ENCODE data around the gene LRRC23.
"Not testable (repeated sequence)": the region's sequence is repeated elsewhere in the genome, so short reads cannot be mapped to it uniquely, and the experiment has no call there.

Gene LRRC23

GRCh38 chr12:6904280-6905276 lies at the start of gene LRRC23:
Gene LRRC23 (plus strand): TSS chr12:6904822. CDS start chr12:6905634, 812 bp downstream.
- DNase-seq: peak; percentile 95

DNA sequence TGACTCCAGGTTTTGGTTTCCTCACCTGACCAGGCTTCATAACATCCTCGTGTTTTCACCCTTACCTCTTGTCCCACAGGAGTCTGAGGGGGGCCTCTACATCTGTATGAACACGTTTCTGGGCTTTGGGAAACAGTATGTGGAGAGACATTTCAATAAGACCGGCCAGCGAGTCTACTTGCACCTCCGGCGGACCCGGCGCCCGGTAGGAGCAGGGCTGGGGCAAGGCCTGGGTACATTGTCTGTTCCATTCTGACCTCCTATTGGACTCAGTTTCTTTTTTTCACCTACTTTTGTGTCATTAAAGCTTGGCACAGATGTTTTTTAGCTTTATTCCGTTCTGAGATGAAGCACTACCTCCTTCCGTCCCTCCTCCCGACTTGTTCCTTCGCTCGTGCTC lies 49.3 kb upstream of the LRRC23 start:
- no peak for DNase-seq

DNA sequence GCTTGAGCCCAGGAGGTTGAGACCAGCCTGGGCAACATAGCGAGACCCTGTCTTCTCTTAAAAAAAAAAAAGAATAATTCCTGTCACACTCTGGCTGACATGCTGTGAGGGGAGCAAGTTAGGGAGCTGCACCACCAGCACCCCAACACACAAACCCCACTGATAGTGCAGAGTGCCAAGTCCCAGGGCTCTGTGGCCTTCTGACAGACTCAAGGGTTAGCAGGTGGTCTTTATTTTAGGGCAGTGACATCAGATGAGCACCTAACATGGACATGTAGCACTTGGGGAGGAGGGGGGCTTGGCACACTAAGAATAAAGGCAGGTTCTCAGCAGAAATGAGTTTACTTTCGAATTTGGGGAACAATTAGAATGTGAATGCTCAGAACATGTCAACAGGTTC lies 45.8 kb upstream of the LRRC23 start:
- DNase-seq: no peak

- DNase-seq: no peak
Measured at GRCh38 chr12:6860116-6860515, 44.5 kb upstream of the LRRC23 start.

DNA sequence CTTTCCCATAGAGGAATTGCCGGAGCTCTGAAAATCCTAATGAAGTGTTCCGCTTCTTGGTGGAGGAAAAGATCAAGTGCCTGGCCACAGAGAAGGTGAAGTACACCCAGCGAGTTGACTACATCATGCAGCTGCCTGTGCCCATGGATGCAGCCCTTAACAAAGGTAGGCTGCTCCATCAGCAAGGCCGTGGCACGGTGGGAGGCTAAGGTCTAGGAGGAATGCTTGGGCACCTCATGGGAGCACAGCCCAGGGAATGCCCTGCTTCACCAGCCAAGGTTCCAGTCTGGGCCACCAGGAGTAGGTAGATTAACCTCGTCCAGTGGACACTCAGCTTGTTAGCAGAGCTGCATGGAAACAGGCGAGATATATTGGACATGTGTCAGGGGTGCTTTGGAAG lies 43.7 kb upstream of the LRRC23 start:
- no peak for DNase-seq

GRCh38 chr12:6861391-6861790 lies 43.2 kb upstream of the LRRC23 start:
- no peak for DNase-seq

- DNase-seq: no peak
Measured at GRCh38 chr12:6863033-6863432, 41.6 kb upstream of the LRRC23 start.

DNA sequence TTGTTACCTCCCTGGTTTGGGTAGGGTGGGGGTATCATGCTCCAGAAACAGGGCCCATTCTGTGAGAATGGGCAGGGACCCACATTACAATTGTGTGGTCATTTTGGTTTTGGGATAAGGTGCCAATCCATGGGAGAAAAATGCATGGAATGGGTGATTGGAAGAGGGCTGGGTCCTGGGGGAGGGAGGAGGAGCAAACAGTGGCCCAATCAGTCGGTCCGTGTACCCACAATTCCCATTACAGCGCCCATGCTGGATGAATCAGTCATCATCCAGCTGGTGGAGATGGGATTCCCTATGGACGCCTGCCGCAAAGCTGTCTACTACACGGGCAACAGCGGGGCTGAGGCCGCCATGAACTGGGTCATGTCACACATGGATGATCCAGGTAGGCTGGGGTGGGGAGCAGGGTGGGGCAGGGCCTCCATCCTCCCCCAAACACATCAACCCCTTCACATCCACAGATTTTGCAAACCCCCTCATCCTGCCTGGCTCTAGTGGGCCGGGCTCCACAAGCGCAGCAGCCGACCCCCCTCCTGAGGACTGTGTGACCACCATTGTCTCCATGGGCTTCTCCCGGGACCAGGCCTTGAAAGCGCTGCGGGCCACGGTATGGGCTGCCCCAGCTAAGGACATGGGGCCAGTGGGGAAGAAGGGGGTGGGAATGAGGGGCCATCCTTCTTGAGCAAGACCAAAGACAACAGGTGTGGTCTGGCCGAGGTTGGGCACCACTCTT lies 40.9 kb upstream of the LRRC23 start:
- no peak for DNase-seq

DNA sequence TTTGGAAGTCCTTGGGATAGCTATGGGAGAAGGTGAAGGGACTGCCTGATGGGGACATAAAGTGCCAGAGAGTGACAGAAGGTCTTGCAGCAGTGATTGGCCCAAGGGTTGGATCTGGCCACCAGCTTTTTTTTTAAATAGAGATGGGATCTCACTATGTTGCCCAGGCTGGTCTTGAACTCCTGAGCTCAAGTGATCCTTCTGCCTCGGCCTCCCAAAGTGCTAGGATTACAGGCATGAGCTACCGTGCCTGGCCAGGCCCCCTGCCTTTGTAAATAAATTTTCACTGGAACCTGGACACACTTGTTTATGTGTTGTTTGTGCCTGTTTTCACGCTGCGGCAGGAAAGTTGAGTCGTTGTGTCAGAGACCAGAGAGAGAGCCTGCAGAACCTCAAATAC lies 39.3 kb upstream of the LRRC23 start:
- DNase-seq: not testable (repeated sequence)

GRCh38 chr12:6866163-6866919 lies 38.3 kb upstream of the LRRC23 start:
- DNase-seq: no peak

- no peak for DNase-seq
Measured at GRCh38 chr12:6866920-6867412, 37.7 kb upstream of the LRRC23 start.

DNA sequence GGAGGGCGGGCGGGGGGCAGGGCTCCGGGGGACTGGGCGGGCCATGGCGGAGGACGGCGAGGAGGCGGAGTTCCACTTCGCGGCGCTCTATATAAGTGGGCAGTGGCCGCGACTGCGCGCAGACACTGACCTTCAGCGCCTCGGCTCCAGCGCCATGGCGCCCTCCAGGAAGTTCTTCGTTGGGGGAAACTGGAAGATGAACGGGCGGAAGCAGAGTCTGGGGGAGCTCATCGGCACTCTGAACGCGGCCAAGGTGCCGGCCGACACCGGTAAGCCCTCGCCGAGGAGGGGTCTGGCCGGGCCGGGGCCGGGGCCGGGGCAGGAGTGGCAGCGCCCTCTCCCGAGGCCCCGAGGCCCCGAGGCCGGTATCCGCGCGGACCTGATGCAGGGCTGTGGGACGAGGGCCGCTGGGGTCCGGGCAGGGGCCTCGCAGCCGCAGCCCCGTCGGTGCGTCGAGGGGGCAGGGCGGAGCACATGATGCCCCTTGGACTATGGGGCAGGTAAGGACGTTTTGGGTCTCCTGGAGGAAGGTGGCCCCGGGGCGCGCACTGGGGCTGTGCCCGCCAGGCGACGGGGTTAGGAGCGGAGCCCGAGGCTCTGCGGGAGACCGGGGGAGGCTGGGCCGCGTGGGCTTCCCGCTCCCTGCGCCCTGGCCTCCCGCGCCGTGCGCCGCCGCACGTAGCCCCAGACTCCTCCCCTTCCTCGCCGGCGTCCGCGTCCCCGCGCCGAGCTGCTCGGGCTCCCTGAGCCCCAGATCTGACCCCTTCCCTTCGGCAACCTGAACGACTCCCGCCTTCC lies 37.0 kb upstream of the LRRC23 start, which contains the start of gene TPI1:
Gene TPI1, plus strand, starts transcription at position 119 of the 798 bp plus-strand sequence. Its CDS starts 36 bp downstream, at position 155.
- DNase-seq: peak; percentile 84

- no peak for DNase-seq
Measured at GRCh38 chr12:6868211-6869048, 36.2 kb upstream of the LRRC23 start.

DNA sequence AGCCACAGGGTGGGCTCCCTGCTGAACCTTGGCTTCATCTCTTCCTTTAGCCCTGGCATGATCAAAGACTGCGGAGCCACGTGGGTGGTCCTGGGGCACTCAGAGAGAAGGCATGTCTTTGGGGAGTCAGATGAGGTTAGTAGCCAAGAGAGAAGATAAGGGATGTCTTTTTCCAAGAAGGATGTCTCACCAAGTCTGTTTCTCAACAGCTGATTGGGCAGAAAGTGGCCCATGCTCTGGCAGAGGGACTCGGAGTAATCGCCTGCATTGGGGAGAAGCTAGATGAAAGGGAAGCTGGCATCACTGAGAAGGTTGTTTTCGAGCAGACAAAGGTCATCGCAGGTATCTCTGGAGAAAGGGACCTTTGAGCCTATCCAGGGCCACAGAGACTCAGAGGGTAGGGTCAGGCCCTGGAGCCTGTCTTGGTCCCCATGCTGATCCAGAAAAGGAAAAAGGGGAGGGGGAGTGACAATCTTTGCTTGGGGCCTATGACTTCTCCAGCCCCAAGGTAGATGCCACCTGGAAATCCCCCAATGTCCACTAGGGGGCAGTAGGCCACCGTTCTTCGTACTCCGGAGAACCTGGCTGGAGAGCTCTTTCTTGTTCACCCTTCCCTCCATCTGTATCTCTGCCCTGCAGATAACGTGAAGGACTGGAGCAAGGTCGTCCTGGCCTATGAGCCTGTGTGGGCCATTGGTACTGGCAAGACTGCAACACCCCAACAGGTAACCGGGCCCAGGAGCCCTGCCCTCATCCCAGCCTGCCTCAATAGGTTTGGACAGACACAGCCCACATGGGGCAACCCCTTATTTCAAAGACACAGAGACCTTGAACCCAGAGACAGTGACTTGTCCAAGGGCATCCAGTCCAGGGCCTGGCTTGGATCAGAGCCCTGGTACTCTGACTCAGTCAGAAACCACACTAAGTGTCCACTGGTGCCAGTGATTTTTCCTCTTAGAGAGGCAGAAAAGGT lies 35.3 kb upstream of the LRRC23 start:
- DNase-seq: peak; percentile 76

GRCh38 chr12:6870304-6870703 lies 34.3 kb upstream of the LRRC23 start:
- not testable (repeated sequence) for DNase-seq

DNA sequence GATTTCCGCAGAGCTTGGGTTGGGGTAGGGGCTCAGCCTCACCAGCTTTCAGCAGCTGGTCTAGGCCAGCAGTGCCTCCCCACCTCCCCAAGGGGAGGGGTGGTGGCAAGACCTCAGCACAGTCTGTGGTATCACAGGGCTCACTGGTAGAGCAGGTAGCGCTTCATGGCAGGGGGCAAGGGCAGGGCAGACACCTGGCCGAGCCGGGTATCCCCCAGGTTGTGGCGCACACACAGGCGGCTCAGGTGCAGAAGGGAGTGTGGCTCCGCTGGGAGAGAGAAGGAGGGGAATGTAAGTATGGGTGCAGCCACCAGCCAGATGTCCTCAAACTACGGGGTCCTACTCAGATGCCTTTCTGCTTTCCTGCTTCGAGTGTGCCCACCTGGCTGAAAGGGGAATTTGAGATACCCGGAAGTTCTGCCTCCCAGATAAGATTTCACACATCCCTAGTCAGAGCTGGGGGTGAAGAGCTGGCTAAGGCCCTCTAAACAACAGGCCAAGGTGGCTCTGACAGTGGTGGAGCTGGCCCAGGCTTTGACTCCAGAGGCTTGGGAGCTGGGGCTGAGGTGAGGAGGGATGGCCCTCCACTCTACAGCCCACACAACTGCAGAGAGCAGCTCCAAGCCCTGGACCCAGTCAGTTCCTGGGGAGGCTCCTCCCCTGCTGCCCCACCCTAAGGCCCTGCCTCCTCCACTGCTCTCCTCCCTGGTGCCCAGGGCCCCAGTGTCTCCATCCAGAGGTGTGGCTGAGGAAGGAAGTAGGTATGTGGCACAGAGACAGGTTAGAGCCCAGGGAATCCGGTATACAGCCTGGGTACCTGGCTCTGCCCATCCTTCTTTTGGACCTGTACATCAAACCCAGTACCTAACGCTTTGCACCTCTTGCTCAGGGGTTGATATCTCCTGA lies 33.3 kb upstream of the LRRC23 start:
- DNase-seq: peak; percentile 36

DNA sequence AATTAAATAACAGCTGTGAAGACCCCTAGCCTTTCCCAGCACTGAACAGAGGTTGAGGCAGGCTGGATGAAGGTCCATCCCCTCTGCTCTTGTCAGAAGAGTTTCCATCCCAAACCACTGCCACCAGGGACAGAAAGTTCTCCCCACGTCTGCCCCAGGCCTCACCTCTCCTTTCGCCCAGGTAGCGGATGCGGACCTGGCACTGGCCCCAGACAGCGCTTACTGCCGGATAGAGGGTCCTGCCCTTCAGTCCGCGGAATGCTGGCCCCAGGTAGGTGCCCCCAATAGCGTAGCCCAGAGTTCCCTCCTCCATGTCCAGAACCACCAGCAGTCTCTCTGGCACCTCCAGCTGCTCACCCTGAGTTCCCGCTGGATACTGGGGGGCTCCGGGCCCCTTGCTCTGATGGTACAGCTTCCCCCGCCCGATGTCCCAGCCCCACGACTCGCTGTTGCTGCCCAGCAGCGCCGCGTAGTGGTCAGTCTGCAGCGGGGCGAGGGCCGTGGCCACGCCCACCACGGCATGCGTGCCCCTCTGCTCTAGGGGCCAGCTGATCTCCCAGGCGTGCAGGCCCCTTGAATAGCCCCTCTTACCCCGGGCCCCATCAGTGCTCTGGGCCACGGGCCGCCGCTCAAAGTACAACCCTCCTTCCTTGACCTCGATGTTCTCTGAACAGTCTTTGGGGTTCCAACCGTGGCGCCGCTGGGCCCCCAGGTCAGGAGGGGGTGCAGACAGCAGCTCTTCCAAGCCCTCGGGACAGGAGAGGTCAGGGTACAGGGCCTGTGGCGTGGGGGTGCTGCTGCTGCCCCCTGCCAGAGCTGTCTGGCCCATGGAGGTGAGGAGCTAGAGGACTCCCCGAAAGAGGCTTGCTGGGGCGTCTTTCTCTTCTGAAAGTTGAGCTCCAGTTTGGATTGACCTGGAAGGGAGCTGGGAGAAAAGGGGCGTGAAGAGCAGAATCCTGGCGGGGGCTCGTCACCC lies 32.3 kb upstream of the LRRC23 start:
- peak; percentile 85 for DNase-seq

Measured in stimulated activated CD4-positive, alpha-beta T cell treated with anti-CD3 and anti-CD28 coated beads, Interleukin-12 subunit alpha, Interleukin-12 subunit beta, amount 100 ng/mL, for 4 hours (primary cell).